NCI-H460 (cell line): Measurements from ENCODE around the gene RIMBP2. TPM values are rescaled to one million over a fixed set of nuclear protein-coding genes. Genes with fewer than 3 reads are reported as not detected.
A peak's percentile ranks its signal among the peaks of the same experiment; 100 is the strongest.
"Not testable (repeated sequence)": the region's sequence is repeated elsewhere in the genome, so short reads cannot be mapped to it uniquely, and the experiment has no call there.

ENCODE experiments used
- DNase-seq: peaks from one replicate; pipeline ENCODE4 v3.0.0-alpha.2; 2016; ENCODE audit warnings: low read depth; ENCODE audit errors: extremely low read depth
- polyA plus RNA-seq: library from polyadenylated mRNA; depleted of rRNA; stranded (reverse); fragments of >200 nt; gene quantifications from 2 replicates; pipeline ENCODE4 v1.2.3, GENCODE V29; 2014; cell fraction: nucleus; rRNA removed
- total RNA-seq: library from RNA; depleted of rRNA; stranded (reverse); fragments of >200 nt; shearing (Covaris generic); gene quantifications from 2 replicates; pipeline ENCODE4 v1.2.3, GENCODE V29; 2014; rRNA removed

RIMBP2 gene, protein sequence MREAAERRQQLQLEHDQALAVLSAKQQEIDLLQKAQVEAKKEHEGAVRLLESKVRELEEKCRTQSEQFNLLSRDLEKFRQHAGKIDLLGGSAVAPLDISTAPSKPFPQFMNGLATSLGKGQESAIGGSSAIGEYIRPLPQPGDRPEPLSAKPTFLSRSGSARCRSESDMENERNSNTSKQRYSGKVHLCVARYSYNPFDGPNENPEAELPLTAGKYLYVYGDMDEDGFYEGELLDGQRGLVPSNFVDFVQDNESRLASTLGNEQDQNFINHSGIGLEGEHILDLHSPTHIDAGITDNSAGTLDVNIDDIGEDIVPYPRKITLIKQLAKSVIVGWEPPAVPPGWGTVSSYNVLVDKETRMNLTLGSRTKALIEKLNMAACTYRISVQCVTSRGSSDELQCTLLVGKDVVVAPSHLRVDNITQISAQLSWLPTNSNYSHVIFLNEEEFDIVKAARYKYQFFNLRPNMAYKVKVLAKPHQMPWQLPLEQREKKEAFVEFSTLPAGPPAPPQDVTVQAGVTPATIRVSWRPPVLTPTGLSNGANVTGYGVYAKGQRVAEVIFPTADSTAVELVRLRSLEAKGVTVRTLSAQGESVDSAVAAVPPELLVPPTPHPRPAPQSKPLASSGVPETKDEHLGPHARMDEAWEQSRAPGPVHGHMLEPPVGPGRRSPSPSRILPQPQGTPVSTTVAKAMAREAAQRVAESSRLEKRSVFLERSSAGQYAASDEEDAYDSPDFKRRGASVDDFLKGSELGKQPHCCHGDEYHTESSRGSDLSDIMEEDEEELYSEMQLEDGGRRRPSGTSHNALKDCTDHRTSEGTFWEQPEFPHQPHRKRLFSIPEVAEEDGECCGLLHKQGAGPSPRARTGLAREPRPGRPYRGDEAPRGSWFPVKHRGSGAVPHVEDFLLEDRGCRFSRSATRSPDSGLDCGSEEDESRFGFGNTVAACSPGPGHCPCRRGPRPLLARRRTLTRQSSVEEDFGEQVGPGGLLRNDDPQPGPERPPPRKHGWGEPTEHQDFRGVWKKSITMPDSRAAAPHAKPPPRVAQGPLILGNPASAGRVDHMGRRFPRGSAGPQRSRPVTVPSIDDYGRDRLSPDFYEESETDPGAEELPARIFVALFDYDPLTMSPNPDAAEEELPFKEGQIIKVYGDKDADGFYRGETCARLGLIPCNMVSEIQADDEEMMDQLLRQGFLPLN (N-terminal part only)
- 0.02 TPM in 1 of 2 replicates, not detected in the other for total RNA-seq
- not detected in 2 replicates for polyA plus RNA-seq

GRCh38 chr12:130715998-130716968 lies at the start of gene RIMBP2:
Gene RIMBP2, minus strand, starts transcription at chr12:130716299. Its CDS starts 237,286 bp downstream, at chr12:130479013.
- DNase-seq: peak; percentile 18

- peak; percentile 38 for DNase-seq
Observed at GRCh38 chr12:130765186-130765659, 49.1 kb upstream of the RIMBP2 start.

DNA sequence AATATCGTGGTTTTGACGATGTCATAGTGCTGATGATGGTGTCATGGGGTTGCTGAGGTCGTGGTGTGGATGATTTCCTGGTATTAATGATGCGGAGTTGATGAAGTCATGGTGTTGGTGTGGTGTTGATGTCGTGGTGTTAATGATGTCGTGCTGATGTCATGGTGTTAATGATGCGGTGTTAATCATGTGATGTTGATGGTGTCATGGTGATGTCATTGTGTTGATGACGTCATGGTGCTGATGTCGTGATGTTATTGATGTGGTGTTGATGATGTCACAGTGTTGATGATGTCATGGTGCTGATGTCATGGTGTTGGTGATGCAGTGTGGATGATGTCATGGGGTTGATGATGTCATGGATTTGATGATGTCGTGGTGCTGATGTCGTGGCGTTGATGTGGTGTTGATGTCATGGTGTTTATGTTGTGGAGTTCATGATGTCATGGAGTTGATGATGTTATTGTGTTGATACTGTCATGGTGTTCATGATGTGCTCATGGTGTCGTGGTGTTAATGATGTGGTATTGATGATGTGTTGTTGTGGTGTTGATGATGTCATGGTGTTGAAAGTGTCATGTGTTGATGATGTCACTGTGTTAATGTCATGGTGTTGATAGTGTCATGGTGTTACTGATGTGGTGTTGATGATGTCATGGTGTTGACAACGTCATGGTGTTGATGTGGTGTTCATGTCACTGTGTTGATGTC lies 48.5 kb upstream of the RIMBP2 start:
- DNase-seq: peak; percentile 56

- DNase-seq: peak; percentile 41
Observed at GRCh38 chr12:130764073-130764472, 48.0 kb upstream of the RIMBP2 start.

GRCh38 chr12:130762319-130762675 lies 46.2 kb upstream of the RIMBP2 start:
- DNase-seq: no peak

- DNase-seq: peak; percentile 78
Observed at GRCh38 chr12:130761537-130762318, 45.6 kb upstream of the RIMBP2 start.

DNA sequence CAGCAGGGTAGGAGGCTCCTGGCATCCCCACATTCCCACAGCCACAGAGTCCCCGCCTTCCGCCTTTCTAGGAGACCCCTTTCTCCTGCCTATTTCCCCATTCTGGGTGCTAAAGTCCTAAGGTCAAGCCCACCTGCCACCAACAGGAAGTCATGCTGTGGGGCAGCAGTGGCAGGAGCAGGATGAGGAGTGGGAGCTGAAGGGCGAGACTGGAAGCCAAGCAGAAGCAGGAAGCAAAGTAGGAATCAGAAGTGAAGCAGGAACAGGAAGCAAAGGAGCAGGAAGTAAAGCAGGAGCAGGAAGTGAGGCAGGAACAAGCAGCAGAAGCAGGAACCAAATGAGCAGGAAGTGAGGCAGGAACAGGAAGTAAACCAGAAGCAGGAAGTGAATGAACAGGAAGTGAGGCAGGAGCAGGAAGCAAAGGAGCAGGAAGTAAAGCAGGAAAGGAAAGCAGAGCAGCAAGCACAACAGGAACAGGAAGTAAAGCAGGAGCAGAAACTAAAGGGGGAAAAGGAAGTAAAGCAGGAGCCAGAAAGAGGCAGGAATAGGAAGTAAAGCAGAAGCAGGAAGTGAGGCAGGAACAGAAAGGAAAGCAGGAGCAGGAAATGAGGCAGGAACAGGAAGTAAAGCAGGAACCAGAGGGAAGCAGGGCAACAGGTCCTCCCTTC lies 38.3 kb upstream of the RIMBP2 start:
- no peak for DNase-seq

GRCh38 chr12:130752692-130753230 lies 36.7 kb upstream of the RIMBP2 start:
- DNase-seq: no peak

DNA sequence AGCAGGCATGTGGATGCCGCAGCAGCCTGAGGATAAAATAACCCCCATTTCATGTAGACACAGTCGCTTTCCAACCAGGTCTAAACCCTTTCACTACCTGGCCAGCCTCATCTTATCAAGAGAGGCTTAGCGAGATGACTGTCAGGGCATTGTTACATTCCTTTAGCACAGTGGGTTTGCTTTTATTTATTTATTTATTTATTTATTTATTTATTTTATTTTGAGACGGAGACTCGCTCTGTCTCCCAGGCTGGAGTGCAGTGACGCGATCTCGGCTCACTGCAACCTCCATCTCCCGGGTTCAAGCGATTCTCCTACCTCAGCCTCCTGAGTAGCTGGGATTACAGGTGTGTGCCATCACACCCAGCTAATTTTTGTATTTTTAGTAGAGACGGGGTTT lies 35.9 kb upstream of the RIMBP2 start:
- DNase-seq: not testable (repeated sequence)

- no peak for DNase-seq
Observed at GRCh38 chr12:130748786-130749185, 32.7 kb upstream of the RIMBP2 start.

- DNase-seq: peak; percentile 70
Observed at GRCh38 chr12:130747867-130748740, 32.0 kb upstream of the RIMBP2 start.

DNA sequence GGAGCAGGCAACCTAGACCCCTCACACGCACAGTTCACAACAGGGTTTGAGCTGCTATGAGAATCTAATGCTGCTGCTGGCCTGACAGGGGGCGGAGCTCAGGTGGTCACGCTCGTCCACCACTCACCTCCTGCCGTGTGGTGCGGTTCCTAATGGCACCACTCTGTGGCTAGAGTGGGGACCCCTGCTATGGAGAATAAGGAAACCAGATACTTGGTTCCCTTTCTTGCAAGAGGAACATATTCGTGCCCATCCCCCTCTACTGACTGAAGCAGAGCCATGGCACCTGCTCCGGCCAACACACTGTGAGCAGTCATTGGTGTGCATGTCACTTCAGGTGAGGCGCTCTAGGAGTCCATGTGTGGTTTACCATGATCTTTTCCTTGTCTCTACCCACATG lies 30.4 kb upstream of the RIMBP2 start:
- no peak for DNase-seq

- no peak for DNase-seq
Observed at GRCh38 chr12:130745921-130746320, 29.8 kb upstream of the RIMBP2 start.

- no peak for DNase-seq
Observed at GRCh38 chr12:130744274-130744673, 28.2 kb upstream of the RIMBP2 start.

GRCh38 chr12:130743606-130744005 lies 27.5 kb upstream of the RIMBP2 start:
- no peak for DNase-seq

DNA sequence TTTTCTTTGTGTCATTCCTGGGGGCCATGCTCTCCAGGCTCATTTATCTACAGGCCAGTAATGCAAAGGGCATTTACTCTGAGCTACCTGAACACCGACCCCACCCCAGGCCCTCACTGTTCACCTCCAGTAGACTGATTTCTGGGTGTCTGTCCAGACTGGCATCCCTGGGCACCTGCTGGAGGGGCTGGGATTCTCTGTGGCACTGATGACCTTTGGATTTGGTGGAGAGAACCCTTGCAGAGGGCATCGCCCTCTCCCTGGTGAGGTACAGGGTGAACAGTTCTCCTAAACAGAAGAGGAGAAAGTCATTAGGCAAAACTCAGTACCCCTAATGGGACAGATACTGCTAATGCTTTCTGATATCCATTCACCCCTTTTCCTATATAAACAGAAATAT lies 27.1 kb upstream of the RIMBP2 start:
- DNase-seq: no peak
